Renal cortical epithelial cell (primary cell): ENCODE results near the gene PDE6D. TPM values are rescaled to one million over a fixed set of nuclear protein-coding genes. Genes with fewer than 3 reads are reported as not detected.

ENCODE experiments used
- DNase-seq: peaks from one replicate; pipeline ENCODE4 v3.0.0-alpha.2; 2011; ENCODE audit warnings: low read depth
- total RNA-seq: library from RNA; depleted of rRNA; stranded (reverse); fragments of >200 nt; gene quantifications from 2 replicates; pipeline ENCODE4 v1.2.3, GENCODE V29; 2014

Gene PDE6D
- total RNA-seq, 1 donor from 2014 or later = 25.0 TPM

GRCh38 chr2:231707927-231708772 lies 72.9 kb downstream of the PDE6D start, which contains the start of gene PTMA:
Gene PTMA (plus strand): TSS chr2:231708525. CDS start chr2:231708707, 182 bp downstream.
- peak; percentile 98 for DNase-seq

- peak; percentile 17 for DNase-seq
Measured at GRCh38 chr2:231707625-231707926, 73.5 kb downstream of the PDE6D start.

- peak; percentile 94 for DNase-seq
Measured at GRCh38 chr2:231706731-231707624, 74.1 kb downstream of the PDE6D start.

- DNase-seq = no peak
Measured at GRCh38 chr2:231704017-231704416, 77.1 kb downstream of the PDE6D start.

GRCh38 chr2:231701456-231702373 lies 79.4 kb downstream of the PDE6D start:
- peak; percentile 87 for DNase-seq

- no peak for DNase-seq
Measured at GRCh38 chr2:231699006-231699405, 82.1 kb downstream of the PDE6D start.

GRCh38 chr2:231696004-231696367 lies 85.1 kb downstream of the PDE6D start:
- DNase-seq = peak; percentile 74

- DNase-seq = no peak
Measured at GRCh38 chr2:231693956-231694355, 87.1 kb downstream of the PDE6D start.

- DNase-seq = no peak
Measured at GRCh38 chr2:231692847-231693246, 88.2 kb downstream of the PDE6D start.

- DNase-seq = no peak
Measured at GRCh38 chr2:231691251-231691772, 89.8 kb downstream of the PDE6D start.

- DNase-seq = no peak
Measured at GRCh38 chr2:231689124-231689893, 91.8 kb downstream of the PDE6D start.

GRCh38 chr2:231688719-231689118 lies 92.4 kb downstream of the PDE6D start:
- DNase-seq = no peak

- no peak for DNase-seq
Measured at GRCh38 chr2:231687961-231688360, 93.1 kb downstream of the PDE6D start.

GRCh38 chr2:231687133-231687852 lies 93.8 kb downstream of the PDE6D start:
- peak; percentile 27 for DNase-seq

- no peak for DNase-seq
Measured at GRCh38 chr2:231686192-231687100, 94.6 kb downstream of the PDE6D start.

GRCh38 chr2:231685349-231686191 lies 95.5 kb downstream of the PDE6D start:
- no peak for DNase-seq

- DNase-seq = no peak
Measured at GRCh38 chr2:231684314-231685223, 96.5 kb downstream of the PDE6D start.
